DND-41 (cell line): ENCODE measurements around the gene GAPDH.
"Not testable (repeated sequence)": the region's sequence is repeated elsewhere in the genome, so short reads cannot be mapped to it uniquely, and the experiment has no call there.

Source experiments
- ATAC-seq: fragments of 200-7000 bp; cut with Tn5 transposase; 3 replicates; pipeline ENCODE4 v1.9.1; 2021; ENCODE audit warnings: low read depth; ENCODE audit not compliant: insufficient read depth
- DNase-seq: peaks from one replicate; pipeline ENCODE4 v3.0.0-alpha.2; 2020
- H2AFZ ChIP-seq: 2 replicates; pipeline ENCODE4 v1.6.0; 2012; ENCODE audit warnings: low read depth, low read length
- H3K27ac ChIP-seq: 2 replicates; pipeline ENCODE4 v1.5.1; 2012; ENCODE audit warnings: low read length, inconsistent platforms
- H3K27me3 ChIP-seq: fragments of 200-600 bp; sonication (generic); 2 replicates; pipeline ENCODE4 v1.6.0; 2012; ENCODE audit warnings: low read length, mild to moderate bottlenecking, inconsistent platforms; ENCODE audit not compliant: insufficient read depth, poor library complexity
- H3K36me3 ChIP-seq: 2 replicates; pipeline ENCODE4 v1.5.1; 2012; ENCODE audit warnings: low read length, inconsistent platforms; ENCODE audit not compliant: insufficient read depth
- H3K4me1 ChIP-seq: 2 replicates; pipeline ENCODE4 v1.5.1; 2012; ENCODE audit warnings: mild to moderate bottlenecking, low read length; ENCODE audit not compliant: insufficient read depth
- H3K4me2 ChIP-seq: 2 replicates; pipeline ENCODE4 v1.6.0; 2012; ENCODE audit warnings: mild to moderate bottlenecking, moderate library complexity, low read length, inconsistent platforms; ENCODE audit not compliant: insufficient read depth
- H3K4me3 ChIP-seq, 2 experiments: fragments of 200-600 bp in 1 of 2; shearing (Covaris generic) in 1 of 2; 2 replicates each; pipeline ENCODE4 v1.5.1; 2012 to 2016; ENCODE audit warnings: inconsistent platforms in 2 of 2, low read length in 2 of 2, mild to moderate bottlenecking in 2 of 2, low read depth in 1 of 2, moderate library complexity in 1 of 2
- H3K79me2 ChIP-seq: 2 replicates; pipeline ENCODE4 v1.6.0; 2012; ENCODE audit warnings: low read length, inconsistent platforms; ENCODE audit not compliant: insufficient read depth
- H3K9ac ChIP-seq: 2 replicates; pipeline ENCODE4 v1.6.0; 2012; ENCODE audit warnings: low read depth, mild to moderate bottlenecking, inconsistent platforms, low read length, moderate library complexity
- H3K9me3 ChIP-seq: 2 replicates; pipeline ENCODE4 v1.5.1; 2012; ENCODE audit warnings: low read length, moderate library complexity, mild to moderate bottlenecking, inconsistent platforms; ENCODE audit not compliant: insufficient read depth, severe bottlenecking
- H4K20me1 ChIP-seq: 2 replicates; pipeline ENCODE4 v1.6.0; 2012; ENCODE audit warnings: low read length; ENCODE audit not compliant: insufficient read depth
- EZH2 ChIP-seq: IDR thresholded peaks from 3 replicates; pipeline ENCODE4 v1.6.1; 2012; ENCODE audit warnings: borderline replicate concordance, low read depth, mild to moderate bottlenecking, moderate library complexity, low read length, inconsistent platforms; ENCODE audit not compliant: severe bottlenecking
- TF ChIP-seq, protein P1 (sequence below): IDR thresholded peaks from 2 replicates; pipeline ENCODE4 v1.5.1; 2012; ENCODE audit warnings: borderline replicate concordance, low read length, moderate library complexity, mild to moderate bottlenecking; ENCODE audit not compliant: poor library complexity, severe bottlenecking; ENCODE audit errors: extremely low read depth

Gene GAPDH

DNA sequence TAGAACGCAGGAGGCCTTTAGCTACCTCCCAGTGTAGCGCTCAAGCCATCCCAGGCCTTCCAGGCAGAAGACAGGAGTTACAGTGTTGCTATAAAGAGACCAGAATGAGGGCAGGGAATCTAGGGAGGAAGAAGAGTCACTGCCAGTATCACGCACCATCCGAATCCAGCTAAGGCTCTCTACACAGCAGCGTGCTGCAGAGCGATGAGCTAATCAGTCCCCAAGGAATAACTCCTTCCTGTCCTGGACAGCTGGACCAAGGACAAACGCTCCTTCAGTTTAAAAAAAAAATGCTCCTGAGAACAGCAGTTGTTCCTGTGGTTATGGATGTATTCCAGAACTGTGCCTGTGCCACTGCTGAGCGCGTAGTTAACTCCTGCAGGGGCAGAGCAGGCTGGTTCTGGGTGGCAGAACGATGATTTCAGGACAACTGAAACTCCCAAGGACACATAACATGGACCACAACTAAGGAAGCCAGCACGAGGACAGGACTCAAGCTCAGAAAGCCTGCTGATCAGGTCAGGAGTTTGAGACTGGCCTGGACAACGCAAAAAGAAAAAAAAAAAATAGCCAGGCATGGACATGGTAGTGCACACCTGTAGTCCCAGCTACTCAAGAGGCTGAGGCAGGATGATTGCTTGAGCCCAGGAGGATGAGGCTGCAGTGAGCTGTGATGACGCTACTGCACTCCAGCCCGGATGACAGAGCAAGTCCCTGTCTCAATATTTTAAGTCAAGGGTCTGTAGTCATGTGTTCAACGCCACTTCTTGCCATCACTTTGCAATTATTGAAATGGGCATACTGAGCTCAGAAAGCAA, 18.9 kb downstream of the GAPDH start:
- H3K4me2 ChIP-seq: peak overlapping the region; percentile 46
- 0 out of 4 replicates have a peak overlapping the region, but pooled peaks of 1 of the 2 experiments have one; percentile 12 for H3K4me3 ChIP-seq
- peak overlapping the region; percentile 14; the same call in 1 of the 2 replicates for H3K9ac ChIP-seq
- peak overlapping the region; percentile 12; the same call in 1 of the 2 replicates for H3K27ac ChIP-seq
- peaks cover 61% of the 10 kb centered on the region for H3K79me2 ChIP-seq
- DNase-seq (no peak), ATAC-seq (no peak)
- no peak for TF ChIP-seq EZH2
- peaks cover 45% of the 10 kb centered on the region for H3K4me1 ChIP-seq
- no peaks in the 10 kb centered on the region for H3K9me3 ChIP-seq
- H3K27me3 ChIP-seq: no peaks in the 10 kb centered on the region
- peaks cover 74% of the 10 kb centered on the region for H3K36me3 ChIP-seq
- no peak overlapping the region for H2AFZ ChIP-seq
- peaks cover 67% of the 10 kb centered on the region for H4K20me1 ChIP-seq

GRCh38 chr12:6554168-6555017, 20.1 kb downstream of the GAPDH start:
- Histone ChIP-seq H4K20me1 (peaks cover 65% of the 10 kb centered on the region), H3K4me2 (peak overlapping the region; percentile 97), H3K27ac (peak overlapping the region; percentile 71), H2AFZ (no peak overlapping the region), H3K27me3 (no peaks in the 10 kb centered on the region), H3K9me3 (no peaks in the 10 kb centered on the region), H3K9ac (peak overlapping the region; percentile 75), H3K4me3 (peak overlapping the region; percentile 63 to 87; a peak in 3 of 4 replicates), H3K4me1 (peaks cover 45% of the 10 kb centered on the region), H3K79me2 (peaks cover 61% of the 10 kb centered on the region), H3K36me3 (peaks cover 68% of the 10 kb centered on the region)
- DNase-seq (peak; percentile 69), ATAC-seq (peak; percentile 45)
- no peak for TF ChIP-seq EZH2
- TF ChIP-seq, protein P1, sequence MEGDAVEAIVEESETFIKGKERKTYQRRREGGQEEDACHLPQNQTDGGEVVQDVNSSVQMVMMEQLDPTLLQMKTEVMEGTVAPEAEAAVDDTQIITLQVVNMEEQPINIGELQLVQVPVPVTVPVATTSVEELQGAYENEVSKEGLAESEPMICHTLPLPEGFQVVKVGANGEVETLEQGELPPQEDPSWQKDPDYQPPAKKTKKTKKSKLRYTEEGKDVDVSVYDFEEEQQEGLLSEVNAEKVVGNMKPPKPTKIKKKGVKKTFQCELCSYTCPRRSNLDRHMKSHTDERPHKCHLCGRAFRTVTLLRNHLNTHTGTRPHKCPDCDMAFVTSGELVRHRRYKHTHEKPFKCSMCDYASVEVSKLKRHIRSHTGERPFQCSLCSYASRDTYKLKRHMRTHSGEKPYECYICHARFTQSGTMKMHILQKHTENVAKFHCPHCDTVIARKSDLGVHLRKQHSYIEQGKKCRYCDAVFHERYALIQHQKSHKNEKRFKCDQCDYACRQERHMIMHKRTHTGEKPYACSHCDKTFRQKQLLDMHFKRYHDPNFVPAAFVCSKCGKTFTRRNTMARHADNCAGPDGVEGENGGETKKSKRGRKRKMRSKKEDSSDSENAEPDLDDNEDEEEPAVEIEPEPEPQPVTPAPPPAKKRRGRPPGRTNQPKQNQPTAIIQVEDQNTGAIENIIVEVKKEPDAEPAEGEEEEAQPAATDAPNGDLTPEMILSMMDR: peak; percentile 67

DNA sequence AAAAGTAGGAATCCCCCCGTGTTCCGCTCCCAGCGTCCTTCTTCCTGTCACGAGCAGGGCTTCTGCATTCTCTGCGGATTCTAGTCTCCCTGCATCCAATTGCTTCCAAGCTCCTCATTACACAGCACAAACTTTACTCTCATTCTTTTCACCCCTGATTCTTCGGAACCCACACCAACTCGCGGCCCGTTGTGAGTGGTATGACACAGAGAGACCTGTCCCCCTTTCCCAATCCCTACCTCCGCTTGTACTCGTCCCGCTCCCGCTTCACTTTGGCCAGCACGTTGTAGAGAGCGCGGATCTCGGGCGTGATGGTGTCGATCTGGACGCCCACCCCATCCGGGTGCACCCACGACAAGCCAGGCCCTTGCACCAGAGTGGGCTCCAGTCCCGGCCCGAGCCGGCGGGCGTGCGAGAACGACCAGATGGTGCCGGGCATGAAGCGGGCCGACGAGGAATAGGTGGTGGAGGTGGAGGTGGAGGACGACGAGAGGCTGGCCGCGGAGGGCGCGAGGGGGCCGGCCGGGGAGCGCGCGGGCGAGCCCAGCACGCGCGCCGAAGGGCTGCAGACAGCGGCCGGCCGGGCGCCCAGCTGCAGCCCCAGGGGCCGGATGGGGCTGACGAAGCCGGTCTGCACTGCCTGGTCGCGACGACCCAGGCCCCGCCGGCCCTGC, 20.8 kb downstream of the GAPDH start:
- Histone ChIP-seq H3K4me3 (peak overlapping the region; percentile 63 to 87; a peak in 3 of 4 replicates), H3K9me3 (no peaks in the 10 kb centered on the region), H3K36me3 (peaks cover 68% of the 10 kb centered on the region), H3K27me3 (no peaks in the 10 kb centered on the region), H3K9ac (peak overlapping the region; percentile 75), H3K79me2 (peaks cover 58% of the 10 kb centered on the region), H2AFZ (peak overlapping the region; percentile 68), H3K4me2 (peak overlapping the region; percentile 97), H4K20me1 (peaks cover 63% of the 10 kb centered on the region), H3K27ac (peak overlapping the region; percentile 71), H3K4me1 (peaks cover 45% of the 10 kb centered on the region)
- DNase-seq (no peak), ATAC-seq (no peak)
- TF ChIP-seq EZH2: no peak
- TF ChIP-seq, protein P1: no peak

GRCh38 chr12:6556496-6556817, 22.1 kb downstream of the GAPDH start:
- peak overlapping the region; percentile 97 for H3K4me2 ChIP-seq
- H3K4me3 ChIP-seq: peak overlapping the region in 1 of 2 experiments; percentile 87; a peak in 2 of 4 replicates
- not testable (repeated sequence) for H3K27me3 ChIP-seq, ATAC-seq, DNase-seq, H3K9me3 ChIP-seq, H2AFZ ChIP-seq, H3K27ac ChIP-seq
- H4K20me1 ChIP-seq: peaks cover 51% of the 10 kb centered on the region
- peak overlapping the region; percentile 75 for H3K9ac ChIP-seq
- peaks cover 68% of the 10 kb centered on the region for H3K36me3 ChIP-seq
- H3K4me1 ChIP-seq: peaks cover 45% of the 10 kb centered on the region
- peaks cover 45% of the 10 kb centered on the region for H3K79me2 ChIP-seq
